ENCODE results near the gene CCDC121.

DNA sequence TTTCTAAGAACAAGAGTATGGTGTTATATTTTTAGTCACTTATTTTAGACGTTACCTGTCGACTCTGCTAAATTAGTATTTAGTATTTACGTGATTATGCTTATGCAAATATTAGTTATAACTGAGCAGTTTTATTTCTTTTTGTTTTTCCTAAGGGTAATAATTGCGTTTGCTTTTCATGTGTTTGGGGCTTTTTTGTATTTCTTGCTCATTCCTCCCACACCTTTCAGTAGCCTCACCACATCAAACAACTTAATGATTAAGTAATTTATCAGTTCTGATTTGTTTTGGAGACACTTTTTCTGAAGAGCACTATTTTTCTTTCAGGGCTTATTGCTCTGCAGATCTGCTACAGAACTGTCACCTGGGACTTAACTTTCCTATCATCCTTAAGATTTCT lies 42.4 kb upstream of the CCDC121 start:
- TF ChIP-seq ZNF48 (tag by site-specific recombination; IDR thresholded peaks at IDR 0.05) (no peak), TCF7L2 (IDR thresholded peaks at IDR 0.05; ENCODE audit: borderline replicate concordance, low read depth, low read length) (no peak)
